ENCODE data around the gene PRPS2.

GRCh38 chrX:12820737-12821136, 29.5 kb downstream of the PRPS2 start:
- TF ChIP-seq CTCF (IDR thresholded peaks at IDR 0.05): no peak
- no peak for TF ChIP-seq POLR2A (IDR thresholded peaks at IDR 0.05)

Data from prostate gland (tissue), 2 donors.